HL-60 (cell line): ENCODE data around the gene BCDIN3D.

Source experiments
- DNase-seq, 2 experiments: peaks; one replicate each; pipeline ENCODE4 v3.0.0-alpha.2; 2010 to 2020; ENCODE audit warnings: low read depth in 1 of 2, low spot score in 1 of 2
- H3K27ac ChIP-seq: fragments of 250-450 bp; sonication (Bioruptor Pico); replicated peaks from 2 replicates; pipeline ENCODE4 v1.5.1; 2020; ENCODE audit warnings: mild to moderate bottlenecking, moderate library complexity
- H3K27me3 ChIP-seq: fragments of 250-450 bp; sonication (Bioruptor Pico); 2 replicates; pipeline ENCODE4 v1.5.1; 2021; ENCODE audit warnings: mild to moderate bottlenecking, moderate library complexity; ENCODE audit not compliant: insufficient read depth, poor library complexity, severe bottlenecking
- H3K4me3 ChIP-seq: replicated peaks from 2 replicates; pipeline ENCODE4 v1.5.1; 2011; ENCODE audit warnings: mild to moderate bottlenecking, control low read depth, low read length; ENCODE audit not compliant: insufficient read depth
- GABPA ChIP-seq: IDR thresholded peaks from 2 replicates; pipeline ENCODE4 v1.6.1; 2012; ENCODE audit warnings: low read depth
- POLR2AphosphoS5 ChIP-seq: IDR thresholded peaks from 2 replicates; pipeline ENCODE4 v1.6.1; 2012; ENCODE audit warnings: low read depth
- SPI1 ChIP-seq: IDR thresholded peaks from 2 replicates; pipeline ENCODE4 v1.6.1; 2012; ENCODE audit warnings: low read depth, mild to moderate bottlenecking, borderline replicate concordance
- TF ChIP-seq, protein P1 (sequence below): IDR thresholded peaks from one replicate; pipeline ENCODE4 v1.5.1; 2011; ENCODE audit warnings: low read length, control low read depth, inconsistent platforms; ENCODE audit not compliant: insufficient read depth
- TF ChIP-seq, protein P2 (sequence below): IDR thresholded peaks from 2 replicates; pipeline ENCODE4 v1.6.1; 2012; ENCODE audit warnings: low read depth; ENCODE audit not compliant: insufficient replicate concordance

The BCDIN3D gene

DNA sequence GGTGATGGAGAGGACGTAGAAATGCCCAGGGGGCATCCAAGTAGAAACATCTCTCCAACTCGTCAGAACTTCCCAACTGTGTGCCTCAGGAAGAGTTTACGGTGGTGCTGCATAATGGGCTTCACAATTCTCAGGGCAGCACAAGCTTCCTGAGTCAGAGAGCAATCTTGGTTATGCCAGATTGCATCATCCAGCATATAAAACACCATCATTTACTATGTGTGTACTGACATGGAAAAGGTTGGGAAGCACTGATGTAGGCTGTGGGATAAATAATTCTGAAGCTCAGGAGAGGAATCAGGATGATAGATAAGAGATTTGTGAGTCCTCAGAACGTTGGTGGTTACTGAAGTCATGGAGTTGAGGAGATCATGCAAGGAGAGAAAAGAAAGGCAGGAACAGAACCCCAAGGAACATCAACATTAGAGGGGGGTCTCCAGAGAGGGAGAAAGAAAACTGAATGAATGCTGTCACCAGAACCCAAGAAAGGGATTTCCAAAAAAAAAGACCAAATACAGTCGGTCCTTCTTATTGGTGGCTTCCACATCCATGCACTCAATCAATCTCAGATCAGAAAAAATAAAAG, 10.0 kb downstream of the BCDIN3D start:
- DNase-seq = no peak
- H3K27me3 ChIP-seq = no peaks in the 10 kb centered on the region
- TF ChIP-seq, protein P1, sequence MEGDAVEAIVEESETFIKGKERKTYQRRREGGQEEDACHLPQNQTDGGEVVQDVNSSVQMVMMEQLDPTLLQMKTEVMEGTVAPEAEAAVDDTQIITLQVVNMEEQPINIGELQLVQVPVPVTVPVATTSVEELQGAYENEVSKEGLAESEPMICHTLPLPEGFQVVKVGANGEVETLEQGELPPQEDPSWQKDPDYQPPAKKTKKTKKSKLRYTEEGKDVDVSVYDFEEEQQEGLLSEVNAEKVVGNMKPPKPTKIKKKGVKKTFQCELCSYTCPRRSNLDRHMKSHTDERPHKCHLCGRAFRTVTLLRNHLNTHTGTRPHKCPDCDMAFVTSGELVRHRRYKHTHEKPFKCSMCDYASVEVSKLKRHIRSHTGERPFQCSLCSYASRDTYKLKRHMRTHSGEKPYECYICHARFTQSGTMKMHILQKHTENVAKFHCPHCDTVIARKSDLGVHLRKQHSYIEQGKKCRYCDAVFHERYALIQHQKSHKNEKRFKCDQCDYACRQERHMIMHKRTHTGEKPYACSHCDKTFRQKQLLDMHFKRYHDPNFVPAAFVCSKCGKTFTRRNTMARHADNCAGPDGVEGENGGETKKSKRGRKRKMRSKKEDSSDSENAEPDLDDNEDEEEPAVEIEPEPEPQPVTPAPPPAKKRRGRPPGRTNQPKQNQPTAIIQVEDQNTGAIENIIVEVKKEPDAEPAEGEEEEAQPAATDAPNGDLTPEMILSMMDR = no peak
- TF ChIP-seq, protein P2, sequence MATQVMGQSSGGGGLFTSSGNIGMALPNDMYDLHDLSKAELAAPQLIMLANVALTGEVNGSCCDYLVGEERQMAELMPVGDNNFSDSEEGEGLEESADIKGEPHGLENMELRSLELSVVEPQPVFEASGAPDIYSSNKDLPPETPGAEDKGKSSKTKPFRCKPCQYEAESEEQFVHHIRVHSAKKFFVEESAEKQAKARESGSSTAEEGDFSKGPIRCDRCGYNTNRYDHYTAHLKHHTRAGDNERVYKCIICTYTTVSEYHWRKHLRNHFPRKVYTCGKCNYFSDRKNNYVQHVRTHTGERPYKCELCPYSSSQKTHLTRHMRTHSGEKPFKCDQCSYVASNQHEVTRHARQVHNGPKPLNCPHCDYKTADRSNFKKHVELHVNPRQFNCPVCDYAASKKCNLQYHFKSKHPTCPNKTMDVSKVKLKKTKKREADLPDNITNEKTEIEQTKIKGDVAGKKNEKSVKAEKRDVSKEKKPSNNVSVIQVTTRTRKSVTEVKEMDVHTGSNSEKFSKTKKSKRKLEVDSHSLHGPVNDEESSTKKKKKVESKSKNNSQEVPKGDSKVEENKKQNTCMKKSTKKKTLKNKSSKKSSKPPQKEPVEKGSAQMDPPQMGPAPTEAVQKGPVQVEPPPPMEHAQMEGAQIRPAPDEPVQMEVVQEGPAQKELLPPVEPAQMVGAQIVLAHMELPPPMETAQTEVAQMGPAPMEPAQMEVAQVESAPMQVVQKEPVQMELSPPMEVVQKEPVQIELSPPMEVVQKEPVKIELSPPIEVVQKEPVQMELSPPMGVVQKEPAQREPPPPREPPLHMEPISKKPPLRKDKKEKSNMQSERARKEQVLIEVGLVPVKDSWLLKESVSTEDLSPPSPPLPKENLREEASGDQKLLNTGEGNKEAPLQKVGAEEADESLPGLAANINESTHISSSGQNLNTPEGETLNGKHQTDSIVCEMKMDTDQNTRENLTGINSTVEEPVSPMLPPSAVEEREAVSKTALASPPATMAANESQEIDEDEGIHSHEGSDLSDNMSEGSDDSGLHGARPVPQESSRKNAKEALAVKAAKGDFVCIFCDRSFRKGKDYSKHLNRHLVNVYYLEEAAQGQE = no peak
- TF ChIP-seq POLR2AphosphoS5 = no peak
- TF ChIP-seq SPI1 = no peak
- no peak for TF ChIP-seq GABPA
- H3K27ac ChIP-seq = no peak overlapping the region
- no peak overlapping the region for H3K4me3 ChIP-seq

DNA sequence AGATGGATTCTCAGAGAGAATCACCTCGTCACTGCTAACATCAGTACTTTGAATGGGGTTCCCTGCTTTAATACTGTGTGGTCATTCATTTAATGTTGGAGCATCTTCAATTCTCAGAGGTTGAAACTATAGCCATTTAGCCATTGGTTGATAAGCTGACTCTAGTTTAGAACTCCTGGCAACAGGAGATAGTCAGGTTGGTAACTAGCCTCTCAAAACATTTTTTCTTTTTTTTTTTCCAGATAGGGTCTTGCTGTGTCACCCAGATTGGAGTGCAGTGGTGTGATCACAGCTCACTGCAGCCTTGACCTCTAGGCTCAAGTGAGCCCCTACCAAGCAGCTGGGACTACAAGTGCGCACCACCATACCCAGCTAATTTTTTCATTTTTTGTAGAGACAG, 11.2 kb downstream of the BCDIN3D start:
- no peak for DNase-seq
- no peaks in the 10 kb centered on the region for H3K27me3 ChIP-seq
- H3K27ac ChIP-seq = no peak overlapping the region
- no peak overlapping the region for H3K4me3 ChIP-seq
- TF ChIP-seq, protein P2 = no peak
- TF ChIP-seq, protein P1 = no peak
- TF ChIP-seq POLR2AphosphoS5 = no peak

DNA sequence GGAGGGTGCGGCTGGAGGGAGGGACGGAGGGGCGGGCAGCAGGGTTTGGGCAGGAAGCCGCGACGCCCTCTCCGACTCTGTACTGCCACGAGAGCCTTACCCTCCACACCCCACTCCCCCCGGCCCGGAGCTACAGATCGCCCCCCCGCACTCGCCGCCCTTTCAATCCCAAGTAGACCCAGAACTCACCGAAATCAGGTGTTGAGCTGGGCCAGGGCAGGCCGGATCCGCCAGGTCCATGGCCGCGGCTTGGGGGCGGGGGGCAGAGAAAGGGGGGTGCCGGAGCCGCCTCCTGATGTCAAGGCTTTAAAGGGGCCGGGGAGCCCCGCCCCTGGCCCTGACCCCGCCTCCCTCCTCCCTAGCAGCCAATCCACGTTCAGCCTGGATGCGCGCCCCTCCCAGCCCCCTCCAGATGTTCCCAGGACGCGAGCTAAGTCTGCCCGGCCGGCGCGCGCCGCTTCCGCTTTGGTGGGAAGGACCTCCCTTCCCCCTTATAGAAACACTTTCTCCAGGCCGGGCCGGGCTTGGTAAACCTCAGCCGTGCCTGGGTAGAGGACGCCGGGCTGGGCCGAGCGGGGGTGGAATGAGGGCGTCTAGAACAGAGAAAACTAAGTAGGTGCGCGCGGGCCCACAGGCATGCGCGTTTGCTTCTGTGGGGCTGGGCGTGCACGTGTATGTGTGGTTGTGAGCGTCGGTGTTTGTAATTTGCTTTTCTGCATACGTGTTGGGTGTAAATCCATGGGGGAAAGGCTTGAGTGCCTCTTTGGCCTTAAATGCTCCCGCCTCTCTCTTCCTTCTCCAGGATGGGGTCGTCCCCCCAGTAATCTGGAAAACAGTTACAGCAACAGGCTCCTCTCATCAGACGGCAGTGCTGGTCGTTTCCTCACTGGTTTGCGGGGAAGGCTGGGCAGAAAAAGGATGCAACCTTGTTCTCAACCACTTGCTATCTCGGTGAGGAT, 14.5 kb downstream of the BCDIN3D start, which contains the start of gene NCKAP5L:
Gene NCKAP5L, minus strand, starts transcription at position 281 of the 959 bp plus-strand sequence. CDS start 24,369 bp downstream, outside the sequence.
- Histone ChIP-seq H3K4me3 (peak within 1 kb of the TSS; percentile 85), H3K27ac (peak within 1 kb of the TSS; percentile 71), H3K27me3 (no peaks in the 10 kb centered on the region)
- peak; percentile 94 to 97 for DNase-seq
- TF ChIP-seq, protein P2 = no peak
- peak; percentile 66; the same call in 1 of the 2 replicates for TF ChIP-seq SPI1
